ENCODE measurements around the gene LTBP1. TPM values are rescaled to one million over a fixed set of nuclear protein-coding genes. Genes with fewer than 3 reads are reported as not detected.
"Not testable (repeated sequence)": the region's sequence is repeated elsewhere in the genome, so short reads cannot be mapped to it uniquely, and the experiment has no call there.

LTBP1 gene
- total RNA-seq, 3 donors from 2014 or later = 14.3 to 38.4 (median 33.6) TPM

GRCh38 chr2:33435518-33435917 lies 488.8 kb downstream of the LTBP1 start:
- no peak overlapping the region for H3K4me3 ChIP-seq
- H3K36me3 ChIP-seq (ENCODE audit: low read depth) = no peaks in the 10 kb centered on the region
- ATAC-seq (no peak), DNase-seq (no peak)
- no peaks in the 10 kb centered on the region for H3K4me1 ChIP-seq (ENCODE audit: low read depth)
- no peaks in the 10 kb centered on the region for H3K9me3 ChIP-seq
- intact Hi-C loops (cut with DNase I, micrococcal nuclease) = no loop called here
- TF ChIP-seq, protein P1, sequence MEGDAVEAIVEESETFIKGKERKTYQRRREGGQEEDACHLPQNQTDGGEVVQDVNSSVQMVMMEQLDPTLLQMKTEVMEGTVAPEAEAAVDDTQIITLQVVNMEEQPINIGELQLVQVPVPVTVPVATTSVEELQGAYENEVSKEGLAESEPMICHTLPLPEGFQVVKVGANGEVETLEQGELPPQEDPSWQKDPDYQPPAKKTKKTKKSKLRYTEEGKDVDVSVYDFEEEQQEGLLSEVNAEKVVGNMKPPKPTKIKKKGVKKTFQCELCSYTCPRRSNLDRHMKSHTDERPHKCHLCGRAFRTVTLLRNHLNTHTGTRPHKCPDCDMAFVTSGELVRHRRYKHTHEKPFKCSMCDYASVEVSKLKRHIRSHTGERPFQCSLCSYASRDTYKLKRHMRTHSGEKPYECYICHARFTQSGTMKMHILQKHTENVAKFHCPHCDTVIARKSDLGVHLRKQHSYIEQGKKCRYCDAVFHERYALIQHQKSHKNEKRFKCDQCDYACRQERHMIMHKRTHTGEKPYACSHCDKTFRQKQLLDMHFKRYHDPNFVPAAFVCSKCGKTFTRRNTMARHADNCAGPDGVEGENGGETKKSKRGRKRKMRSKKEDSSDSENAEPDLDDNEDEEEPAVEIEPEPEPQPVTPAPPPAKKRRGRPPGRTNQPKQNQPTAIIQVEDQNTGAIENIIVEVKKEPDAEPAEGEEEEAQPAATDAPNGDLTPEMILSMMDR (IDR thresholded peaks at IDR 0.05) = no peak

DNA sequence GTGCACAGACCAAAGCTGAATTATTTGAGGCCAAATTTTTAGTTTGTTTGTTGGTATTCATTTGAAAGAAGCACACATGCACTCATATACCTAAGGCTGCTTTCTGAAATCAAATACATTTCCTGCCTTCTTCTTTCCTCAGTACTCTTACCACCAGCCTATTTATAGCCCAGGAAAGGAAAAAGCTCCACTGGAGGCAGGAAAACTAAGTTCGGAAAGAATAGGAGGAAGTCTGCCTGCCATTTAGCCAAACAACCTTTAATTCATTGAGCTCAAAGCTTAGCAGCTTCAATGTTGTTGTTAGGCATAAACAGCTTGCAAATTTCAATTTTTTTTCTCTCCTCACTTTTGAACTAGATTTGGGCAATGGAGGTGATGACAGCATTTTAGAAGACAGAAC lies 489.3 kb downstream of the LTBP1 start:
- TF ChIP-seq, protein P1 (IDR thresholded peaks at IDR 0.05) = no peak
- Histone ChIP-seq H3K9me3 (no peaks in the 10 kb centered on the region), H3K4me1 (ENCODE audit: low read depth) (no peaks in the 10 kb centered on the region), H3K4me3 (no peak overlapping the region), H3K36me3 (ENCODE audit: low read depth) (no peaks in the 10 kb centered on the region)
- DNase-seq (no peak), ATAC-seq (no peak)
- intact Hi-C loops (cut with DNase I, micrococcal nuclease) = no loop called here

- TF ChIP-seq, protein P1 (IDR thresholded peaks at IDR 0.05) = no peak
- no peaks in the 10 kb centered on the region for H3K36me3 ChIP-seq (ENCODE audit: low read depth)
- H3K4me1 ChIP-seq (ENCODE audit: low read depth) = no peaks in the 10 kb centered on the region
- intact Hi-C loops (cut with DNase I, micrococcal nuclease) = no loop called here
- no peaks in the 10 kb centered on the region for H3K9me3 ChIP-seq
- no peak for ATAC-seq
- no peak for DNase-seq
- H3K4me3 ChIP-seq = no peak overlapping the region
Measured at GRCh38 chr2:33437297-33437696, 490.5 kb downstream of the LTBP1 start.

GRCh38 chr2:33437815-33438214 lies 491.1 kb downstream of the LTBP1 start:
- H3K36me3 ChIP-seq (ENCODE audit: low read depth) = no peaks in the 10 kb centered on the region
- TF ChIP-seq, protein P1 (IDR thresholded peaks at IDR 0.05) = no peak
- DNase-seq (no peak), ATAC-seq (no peak)
- intact Hi-C loops (cut with DNase I, micrococcal nuclease) = no loop called here
- H3K4me1 ChIP-seq (ENCODE audit: low read depth) = no peaks in the 10 kb centered on the region
- H3K9me3 ChIP-seq = no peaks in the 10 kb centered on the region
- no peak overlapping the region for H3K4me3 ChIP-seq

GRCh38 chr2:33441235-33441810 lies 494.6 kb downstream of the LTBP1 start:
- Histone ChIP-seq H3K4me3 (no peak overlapping the region), H3K36me3 (ENCODE audit: low read depth) (no peaks in the 10 kb centered on the region), H3K4me1 (ENCODE audit: low read depth) (no peaks in the 10 kb centered on the region), H3K9me3 (no peaks in the 10 kb centered on the region)
- peak in 1 of 3 donors; percentile 29 for DNase-seq
- intact Hi-C loops (cut with DNase I, micrococcal nuclease) = no loop called here
- TF ChIP-seq, protein P1 (IDR thresholded peaks at IDR 0.05) = no peak
- peak; percentile 51 for ATAC-seq

DNA sequence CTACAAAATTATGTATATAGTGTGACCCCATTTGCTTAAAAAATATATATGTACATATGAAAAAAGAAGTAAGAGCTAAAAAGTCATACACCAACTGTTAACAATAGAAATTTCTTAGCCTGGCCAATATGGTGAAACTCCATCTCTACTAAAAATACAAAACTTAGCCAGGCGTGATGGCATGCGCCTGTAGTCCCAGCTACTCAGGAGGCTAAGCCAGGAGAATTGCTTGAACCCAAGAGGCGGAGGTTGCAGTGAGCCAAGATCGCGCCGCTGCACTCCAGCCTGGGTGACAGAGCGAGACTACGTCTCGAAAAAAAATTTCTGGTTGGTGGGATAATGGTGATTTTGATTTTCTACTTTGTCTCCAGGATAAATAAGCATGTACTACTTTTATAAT lies 495.3 kb downstream of the LTBP1 start:
- DNase-seq; H3K4me1 ChIP-seq (ENCODE audit: low read depth); H3K36me3 ChIP-seq (ENCODE audit: low read depth); H3K9me3 ChIP-seq; intact Hi-C loops (cut with DNase I, micrococcal nuclease); H3K4me3 ChIP-seq; ATAC-seq: not testable (repeated sequence)

Data from mucosa of descending colon (tissue), 3 donors.